ENCODE results near the gene EBF4.
"Not testable (repeated sequence)": the region's sequence is repeated elsewhere in the genome, so short reads cannot be mapped to it uniquely, and the experiment has no call there.

The EBF4 gene

DNA sequence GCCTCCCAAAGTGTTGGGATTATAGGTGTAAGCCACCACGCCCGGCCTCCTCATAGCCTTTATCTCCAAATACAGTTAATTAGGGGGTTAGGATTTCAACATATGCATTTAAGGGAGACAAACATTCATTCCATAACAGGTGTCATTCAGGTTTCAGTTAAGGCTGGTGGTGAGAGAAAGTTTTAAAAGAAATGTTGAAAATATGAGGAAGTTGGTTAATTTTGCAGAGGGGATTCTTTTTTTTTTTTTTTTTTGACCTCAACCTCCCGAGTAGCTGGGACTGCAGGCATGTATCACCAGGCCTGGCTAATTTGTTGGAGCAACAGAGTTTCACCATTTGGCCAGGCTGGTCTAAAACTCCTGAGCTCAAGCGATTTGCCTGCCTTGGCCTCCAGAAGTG is 12.5 kb upstream of the EBF4 start:
- no peak for DNase-seq

GRCh38 chr20:2682040-2682439 is 10.5 kb upstream of the EBF4 start:
- DNase-seq: not testable (repeated sequence)

- DNase-seq: not testable (repeated sequence)
Observed at GRCh38 chr20:2684817-2685216, 7.8 kb upstream of the EBF4 start.

DNA sequence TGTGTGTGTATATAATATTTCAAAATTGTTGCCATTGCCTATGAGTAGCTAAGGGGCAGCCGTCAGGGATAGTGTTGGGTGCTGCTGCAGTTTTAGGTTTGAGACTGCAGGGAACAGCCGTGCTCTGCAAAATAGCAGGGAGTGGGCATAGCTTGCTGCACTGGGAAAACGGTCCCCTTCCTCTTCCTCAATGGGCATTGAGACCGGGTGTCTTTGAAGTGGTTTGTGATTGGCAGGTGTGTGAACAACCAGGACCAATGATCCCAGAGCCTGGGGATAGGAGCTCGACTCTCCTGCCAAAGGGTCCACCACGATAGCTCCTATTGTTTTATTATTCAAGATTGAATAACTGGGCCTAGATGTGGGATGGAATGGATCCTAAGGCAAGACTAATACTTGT is 5.1 kb upstream of the EBF4 start:
- no peak for DNase-seq

DNA sequence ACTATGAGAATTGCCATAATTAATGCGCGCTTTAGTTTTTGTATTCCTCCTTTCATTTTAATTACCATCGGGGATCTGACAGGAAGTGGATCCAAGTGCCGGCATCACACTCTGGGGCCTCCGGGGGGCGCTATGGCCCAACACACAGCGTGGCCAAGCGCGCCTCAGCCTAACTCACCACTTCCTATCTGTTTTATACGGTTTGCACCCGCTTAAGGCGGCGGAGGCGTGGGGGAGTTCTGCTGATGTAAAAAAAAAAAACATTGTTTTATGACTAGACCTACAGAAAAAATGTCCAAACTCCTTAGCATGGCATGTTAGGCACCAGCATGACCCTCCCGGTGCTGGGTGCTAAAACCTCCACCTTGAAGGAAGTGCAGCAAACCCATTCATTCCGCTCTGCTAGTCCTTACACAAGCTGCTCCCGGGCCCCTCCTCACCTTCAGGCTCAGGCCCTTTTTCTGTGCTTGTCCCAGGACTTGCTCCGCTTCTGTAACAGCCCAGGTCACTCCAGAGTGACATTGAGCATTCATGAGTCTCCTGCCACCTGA is 4.5 kb upstream of the EBF4 start:
- DNase-seq: peak; percentile 47

DNA sequence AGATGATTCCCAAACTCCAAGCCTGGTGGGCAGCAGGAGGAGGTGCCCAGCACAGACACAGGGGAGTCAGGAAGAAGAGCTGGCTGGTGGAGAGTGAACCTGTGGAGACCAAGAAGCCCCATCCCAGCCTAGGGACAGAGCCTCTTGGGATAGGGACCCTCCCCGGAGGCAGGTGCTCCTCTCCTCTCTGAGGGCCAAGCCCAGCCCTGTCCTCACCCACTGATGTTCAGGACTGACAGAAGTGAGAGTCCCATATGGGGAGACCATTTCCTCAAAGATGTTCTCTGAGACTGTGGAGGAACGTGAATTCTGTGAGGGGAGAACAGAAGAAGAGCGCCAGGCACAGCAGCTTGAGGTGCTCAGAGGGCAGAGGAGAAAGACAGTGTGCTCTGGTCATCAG is 2.4 kb upstream of the EBF4 start:
- no peak for DNase-seq

GRCh38 chr20:2690718-2691117 is 1.9 kb upstream of the EBF4 start:
- DNase-seq: no peak

GRCh38 chr20:2691127-2691526 is 1.5 kb upstream of the EBF4 start:
- no peak for DNase-seq

- no peak for DNase-seq
Observed at GRCh38 chr20:2691663-2692035, 931 bp upstream of the EBF4 start.

DNA sequence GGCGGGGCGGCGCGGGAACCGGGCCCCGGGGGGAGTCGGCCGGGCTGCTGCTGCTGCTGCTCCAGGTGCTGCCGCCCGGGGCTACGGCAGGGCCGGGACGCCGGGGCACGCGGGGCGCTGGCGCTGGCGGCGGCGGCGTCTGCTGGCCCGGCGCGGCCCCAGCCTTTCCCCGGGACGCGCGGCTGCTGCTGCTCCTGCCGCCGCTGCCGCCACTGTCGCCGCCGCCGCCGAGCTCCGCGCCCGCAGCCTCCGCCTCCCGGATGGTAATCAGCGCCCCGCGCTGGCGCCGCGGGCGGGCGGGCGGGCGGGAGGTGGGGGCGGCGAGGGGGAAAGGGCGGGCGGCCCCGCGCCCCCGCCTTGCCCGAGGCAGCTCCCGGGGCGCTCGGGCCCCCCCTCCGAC is 306 bp downstream of the EBF4 start:
- no peak for DNase-seq

GRCh38 chr20:2693286-2694007 is 867 bp downstream of the EBF4 start:
- DNase-seq: no peak

GRCh38 chr20:2694008-2694471 is 1.5 kb downstream of the EBF4 start:
- no peak for DNase-seq

DNA sequence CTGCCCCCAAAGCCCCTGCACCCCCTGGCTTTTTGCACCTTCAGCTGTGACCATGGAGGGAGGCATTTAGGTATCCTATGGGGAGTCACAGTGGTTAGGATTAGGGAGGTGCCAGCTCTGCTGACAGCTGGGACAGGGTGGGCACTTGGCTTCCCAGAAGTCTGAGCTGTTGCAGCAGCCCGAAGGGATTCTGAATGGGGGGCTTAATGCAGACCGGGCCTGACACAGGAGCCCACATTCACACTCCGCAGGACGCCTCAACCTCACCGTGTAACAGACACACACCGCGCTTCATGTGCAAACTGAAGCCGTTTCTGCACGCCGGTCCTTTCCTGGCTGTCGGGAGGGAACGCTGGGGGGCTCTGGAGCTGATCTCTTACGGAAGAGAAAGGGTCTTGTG is 1.9 kb downstream of the EBF4 start:
- no peak for DNase-seq

- DNase-seq: no peak
Observed at GRCh38 chr20:2695206-2695983, 2.8 kb downstream of the EBF4 start.

DNA sequence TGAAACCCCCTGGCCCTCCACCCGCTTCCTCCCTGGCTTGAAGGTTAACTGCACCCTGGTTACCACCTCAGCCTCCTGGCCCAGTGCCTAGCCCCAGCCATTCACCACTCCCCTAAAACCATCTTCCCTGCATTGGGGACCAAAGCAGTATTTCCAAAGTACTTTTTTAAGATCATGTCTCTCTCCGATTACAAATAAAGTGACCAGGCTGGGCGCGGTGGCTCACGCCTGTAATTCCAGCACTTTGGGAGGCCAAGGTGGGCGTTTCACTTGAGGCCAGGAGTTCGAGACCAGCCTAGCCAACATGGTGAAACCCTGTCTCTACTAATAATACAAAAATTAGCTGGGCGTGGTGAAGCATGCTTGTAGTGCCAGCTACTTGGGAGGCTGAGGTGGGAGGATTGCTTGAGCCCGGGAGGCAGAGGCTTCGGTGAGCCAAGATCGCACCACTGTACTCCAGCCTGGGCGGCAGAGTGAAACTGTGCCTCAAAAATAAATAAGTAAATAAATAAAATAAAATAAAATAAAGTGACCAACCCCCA is 3.5 kb downstream of the EBF4 start:
- not testable (repeated sequence) for DNase-seq

DNA sequence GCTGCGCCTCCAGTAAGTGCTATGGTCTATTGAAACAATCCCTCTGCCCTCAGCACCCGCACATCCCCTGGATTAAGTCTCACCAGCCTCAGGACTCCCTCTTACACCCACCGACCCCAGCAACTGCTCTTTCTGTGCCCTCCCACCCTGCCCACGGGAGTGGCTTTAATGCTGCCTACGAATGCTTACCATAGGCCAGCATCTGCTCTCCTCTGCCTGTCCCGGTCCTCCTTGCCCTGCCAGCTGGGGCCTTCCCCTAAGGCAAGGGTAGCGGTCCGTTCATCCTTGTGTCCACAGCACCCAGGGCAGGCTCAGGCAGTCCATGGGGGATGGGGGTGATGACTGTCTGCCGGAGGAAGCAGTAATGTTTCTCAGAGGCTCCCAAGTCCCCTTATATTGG is 4.1 kb downstream of the EBF4 start:
- DNase-seq: no peak

DNA sequence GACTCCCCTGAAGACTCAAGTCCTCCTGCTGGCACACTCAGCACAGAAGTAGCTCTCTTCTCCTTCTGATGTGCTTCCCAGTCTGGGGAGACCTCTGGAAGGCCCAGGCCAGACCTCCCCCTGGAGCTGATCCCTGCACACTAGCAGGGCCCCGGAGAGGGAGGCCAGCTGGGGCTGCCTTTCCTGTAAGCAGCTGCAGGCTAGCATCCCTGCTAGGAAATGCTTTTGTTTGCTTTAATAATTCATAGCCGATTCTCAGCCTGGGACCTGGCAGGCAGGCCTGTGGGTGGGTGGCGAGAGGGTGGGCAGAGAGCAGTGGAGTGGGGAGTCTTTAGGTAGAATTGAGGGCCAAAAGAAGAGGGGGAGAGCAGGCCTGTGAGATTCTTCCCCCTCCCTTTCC is 5.2 kb downstream of the EBF4 start:
- no peak for DNase-seq

GRCh38 chr20:2698186-2698817 is 5.7 kb downstream of the EBF4 start:
- DNase-seq: no peak

DNA sequence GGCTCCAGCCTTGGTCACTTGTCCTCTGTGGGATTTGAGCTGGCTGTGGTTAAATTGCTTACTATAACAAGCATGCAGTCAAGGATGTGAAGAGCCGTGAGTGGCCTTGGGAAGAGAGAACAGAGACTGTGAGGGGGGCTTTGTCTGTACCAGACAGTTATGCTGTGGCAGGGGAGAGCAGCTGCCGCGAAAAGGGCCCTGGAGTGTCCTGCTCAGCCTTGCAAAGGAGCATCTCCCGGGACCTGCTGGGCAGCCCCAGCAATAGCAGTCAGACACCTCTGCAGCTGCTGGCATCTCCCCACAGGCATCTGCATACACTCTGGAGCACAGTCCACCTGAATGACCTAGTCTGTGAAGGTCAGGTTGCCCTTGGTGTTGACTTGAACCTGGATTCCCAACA is 6.3 kb downstream of the EBF4 start:
- DNase-seq: no peak

- DNase-seq: no peak
Observed at GRCh38 chr20:2699775-2700413, 7.3 kb downstream of the EBF4 start.

DNA sequence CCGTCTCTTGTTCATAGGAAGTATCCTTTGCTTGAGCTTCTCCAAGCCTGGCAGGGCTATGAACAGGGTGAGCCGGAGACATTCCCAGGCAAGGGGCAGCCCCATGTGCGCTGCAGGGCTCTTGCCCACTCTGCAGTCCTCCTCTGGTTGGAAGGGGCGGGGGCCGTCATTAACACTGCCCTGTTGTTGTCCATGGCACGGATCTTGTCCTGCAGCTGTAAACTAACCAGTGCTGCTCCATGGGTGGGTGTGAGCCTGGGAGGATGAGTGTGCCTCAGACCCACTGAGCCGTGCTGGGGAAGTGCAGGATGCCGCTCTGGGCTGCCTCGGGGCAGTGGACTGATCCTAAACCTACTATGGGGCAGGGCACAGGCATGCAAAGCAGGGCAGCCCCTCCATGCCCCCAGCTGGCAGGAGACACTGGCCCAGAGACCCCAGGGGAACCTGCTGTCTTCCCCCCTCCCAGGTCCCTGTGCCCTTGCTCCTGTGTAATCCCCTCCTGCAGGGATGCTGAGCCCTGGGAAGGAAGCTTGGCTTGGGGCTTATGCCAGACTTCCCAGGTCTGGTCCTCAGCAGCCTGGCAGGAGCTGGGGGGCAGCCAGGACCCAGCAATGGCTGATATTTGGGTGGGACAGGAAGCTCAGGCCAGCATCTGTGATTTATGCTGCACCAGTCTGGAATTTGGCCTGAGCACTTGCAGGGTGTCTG is 8.5 kb downstream of the EBF4 start:
- DNase-seq: no peak

GRCh38 chr20:2701671-2702081 is 9.1 kb downstream of the EBF4 start:
- no peak for DNase-seq
